GM23338 (cell line): Measurements from ENCODE around the gene STYK1. TPM values are rescaled to one million over a fixed set of nuclear protein-coding genes. Genes with fewer than 3 reads are reported as not detected.

ENCODE experiments used
- ATAC-seq: fragments of 200-7000 bp; cut with Tn5 transposase; 3 replicates; pipeline ENCODE4 v1.9.1; 2020
- DNase-seq: peaks from one replicate; pipeline ENCODE4 v3.0.0-alpha.2; 2015; ENCODE audit warnings: low spot score
- H2AFZ ChIP-seq: fragments of 200-600 bp; sonication (generic); 2 replicates; pipeline ENCODE4 v1.8.0; 2016; ENCODE audit warnings: antibody characterized with exemption, mild to moderate bottlenecking, moderate library complexity
- H3F3A ChIP-seq: fragments of 200-600 bp; sonication (generic); replicated peaks from 2 replicates; pipeline ENCODE4 v1.8.0; 2017; ENCODE audit warnings: antibody characterized with exemption, mixed run types, low read depth
- H3K27ac ChIP-seq: fragments of 200-600 bp; sonication (generic); 2 replicates; pipeline ENCODE4 v1.6.1; 2016; ENCODE audit warnings: low read depth
- H3K27me3 ChIP-seq: fragments of 200-600 bp; sonication (generic); 2 replicates; pipeline ENCODE4 v1.8.0; 2016; ENCODE audit warnings: mild to moderate bottlenecking, mixed run types, moderate library complexity; ENCODE audit not compliant: insufficient read depth
- H3K36me3 ChIP-seq: fragments of 200-600 bp; sonication (generic); 2 replicates; pipeline ENCODE4 v1.8.0; 2016; ENCODE audit warnings: mild to moderate bottlenecking; ENCODE audit not compliant: insufficient read depth
- H3K4me1 ChIP-seq: fragments of 200-600 bp; sonication (generic); 2 replicates; pipeline ENCODE4 v1.8.0; 2016; ENCODE audit warnings: mild to moderate bottlenecking, moderate library complexity; ENCODE audit not compliant: insufficient read depth
- H3K4me2 ChIP-seq: fragments of 200-600 bp; sonication (generic); 2 replicates; pipeline ENCODE4 v1.7.1; 2017; ENCODE audit warnings: mixed run types
- H3K4me3 ChIP-seq: fragments of 200-600 bp; sonication (generic); 2 replicates; pipeline ENCODE4 v1.6.1; 2016; ENCODE audit warnings: mixed run types
- H3K79me2 ChIP-seq: fragments of 200-600 bp; sonication (generic); replicated peaks from 2 replicates; pipeline ENCODE4 v1.8.0; 2017; ENCODE audit warnings: mild to moderate bottlenecking; ENCODE audit not compliant: insufficient read depth
- H3K9me2 ChIP-seq: fragments of 200-600 bp; sonication (generic); 2 replicates; pipeline ENCODE4 v1.8.0; 2017; ENCODE audit not compliant: insufficient read depth
- H4K20me1 ChIP-seq: fragments of 200-600 bp; sonication (generic); replicated peaks from 2 replicates; pipeline ENCODE4 v1.8.0; 2017; ENCODE audit warnings: mild to moderate bottlenecking; ENCODE audit not compliant: insufficient read depth
- H3K27ac Mint-ChIP-seq: 2 replicates; pipeline ENCODE4 v1.8.0; 2020; ENCODE audit warnings: inconsistent platforms, mild to moderate bottlenecking, moderate library complexity, mixed read lengths
- H3K27me3 Mint-ChIP-seq: 3 replicates; pipeline ENCODE4 v1.8.0; 2022; ENCODE audit warnings: low read depth, mild to moderate bottlenecking, moderate library complexity, mixed read lengths, inconsistent platforms; ENCODE audit not compliant: insufficient read depth, poor library complexity
- H3K36me3 Mint-ChIP-seq: 3 replicates; pipeline ENCODE4 v1.8.0; 2021; ENCODE audit warnings: low read depth, mild to moderate bottlenecking, inconsistent platforms, moderate library complexity, mixed read lengths
- H3K4me1 Mint-ChIP-seq: 3 replicates; pipeline ENCODE4 v1.8.0; 2020; ENCODE audit warnings: mild to moderate bottlenecking, inconsistent platforms, mixed read lengths
- H3K4me3 Mint-ChIP-seq: 3 replicates; pipeline ENCODE4 v1.8.0; 2021; ENCODE audit warnings: moderate library complexity, mild to moderate bottlenecking, inconsistent platforms, mixed read lengths
- H3K9me3 Mint-ChIP-seq: 3 replicates; pipeline ENCODE4 v1.8.0; 2020; ENCODE audit warnings: moderate library complexity, mild to moderate bottlenecking, inconsistent platforms, mixed read lengths
- CREB1 ChIP-seq: fragments of 250-450 bp; sonication (Bioruptor Pico); IDR thresholded peaks from 2 replicates; pipeline ENCODE4 v1.5.0; 2020; ENCODE audit warnings: low read depth, mild to moderate bottlenecking, moderate library complexity
- JUNB ChIP-seq: IDR thresholded peaks from one replicate; pipeline ENCODE4 v1.6.1; 2016; ENCODE audit warnings: antibody characterized with exemption; ENCODE audit not compliant: unreplicated experiment
- POLR2AphosphoS5 ChIP-seq: IDR thresholded peaks from 2 replicates; pipeline ENCODE4 v1.6.1; 2016; ENCODE audit warnings: antibody characterized with exemption, low read depth
- STAT1 ChIP-seq: IDR thresholded peaks from one replicate; pipeline ENCODE4 v1.6.1; 2016; ENCODE audit warnings: antibody characterized with exemption; ENCODE audit not compliant: unreplicated experiment
- ZNF331 ChIP-seq: fragments of 250-450 bp; sonication (Bioruptor Pico); IDR thresholded peaks from 2 replicates; pipeline ENCODE4 v1.5.0; 2020; ENCODE audit warnings: low read depth, mild to moderate bottlenecking, moderate library complexity
- polyA plus RNA-seq: library from polyadenylated mRNA; unstranded; fragments of >200 nt; fragmentation: Nextera tagmentation; extraction: Ambion mirVana; gene quantifications from 2 replicates; pipeline ENCODE4 v1.2.1, GENCODE V29; 2016
- total RNA-seq: library from RNA; depleted of rRNA; stranded (reverse); fragments of >200 nt; shearing (Covaris generic); gene quantifications from 2 replicates; pipeline ENCODE4 v1.2.3, GENCODE V29; 2014
- TF ChIP-seq, protein P1 (sequence below): fragments of 250-450 bp; sonication (Bioruptor Pico); IDR thresholded peaks from 2 replicates; pipeline ENCODE4 v1.5.0; 2020; ENCODE audit warnings: mild to moderate bottlenecking, moderate library complexity
- TF ChIP-seq, protein P2 (sequence below): IDR thresholded peaks from 2 replicates; pipeline ENCODE4 v1.6.1; 2016; ENCODE audit warnings: antibody characterized with exemption
- TF ChIP-seq, protein P3 (sequence below), 2 experiments: fragments of 200-600 bp in 1 of 2; sonication (generic) in 1 of 2; conservative IDR thresholded peaks; 2 replicates each; pipeline versions ENCODE4 v1.5.1 to v1.6.1; 2016 to 2017; ENCODE audit warnings: antibody characterized with exemption in 2 of 2, low read depth in 2 of 2, mild to moderate bottlenecking in 2 of 2, moderate library complexity in 1 of 2

Gene STYK1
- total and polyA plus RNA-seq, 2 experiments from 2014 or later: 1.2 to 1.8 TPM

DNA sequence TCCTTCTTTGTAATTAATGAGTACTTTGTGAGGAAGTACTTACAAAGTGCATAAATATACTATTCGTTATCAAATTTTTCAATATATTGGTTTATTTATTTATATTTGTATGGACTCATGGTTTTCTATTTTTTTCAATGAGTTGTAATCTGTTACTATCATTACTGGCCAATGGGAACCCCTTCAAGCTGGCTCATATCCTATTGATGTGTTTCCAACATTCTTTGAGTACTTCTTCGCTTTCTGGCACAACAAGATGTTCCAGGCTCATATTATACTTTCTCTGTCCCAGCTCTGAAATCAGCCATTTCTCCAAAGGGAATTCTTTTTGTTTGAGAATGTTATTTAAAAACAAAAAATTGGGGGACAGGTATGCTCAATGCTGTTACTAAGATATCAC is 31.8 kb upstream of the STYK1 start (continued):
- TF ChIP-seq, protein P1, sequence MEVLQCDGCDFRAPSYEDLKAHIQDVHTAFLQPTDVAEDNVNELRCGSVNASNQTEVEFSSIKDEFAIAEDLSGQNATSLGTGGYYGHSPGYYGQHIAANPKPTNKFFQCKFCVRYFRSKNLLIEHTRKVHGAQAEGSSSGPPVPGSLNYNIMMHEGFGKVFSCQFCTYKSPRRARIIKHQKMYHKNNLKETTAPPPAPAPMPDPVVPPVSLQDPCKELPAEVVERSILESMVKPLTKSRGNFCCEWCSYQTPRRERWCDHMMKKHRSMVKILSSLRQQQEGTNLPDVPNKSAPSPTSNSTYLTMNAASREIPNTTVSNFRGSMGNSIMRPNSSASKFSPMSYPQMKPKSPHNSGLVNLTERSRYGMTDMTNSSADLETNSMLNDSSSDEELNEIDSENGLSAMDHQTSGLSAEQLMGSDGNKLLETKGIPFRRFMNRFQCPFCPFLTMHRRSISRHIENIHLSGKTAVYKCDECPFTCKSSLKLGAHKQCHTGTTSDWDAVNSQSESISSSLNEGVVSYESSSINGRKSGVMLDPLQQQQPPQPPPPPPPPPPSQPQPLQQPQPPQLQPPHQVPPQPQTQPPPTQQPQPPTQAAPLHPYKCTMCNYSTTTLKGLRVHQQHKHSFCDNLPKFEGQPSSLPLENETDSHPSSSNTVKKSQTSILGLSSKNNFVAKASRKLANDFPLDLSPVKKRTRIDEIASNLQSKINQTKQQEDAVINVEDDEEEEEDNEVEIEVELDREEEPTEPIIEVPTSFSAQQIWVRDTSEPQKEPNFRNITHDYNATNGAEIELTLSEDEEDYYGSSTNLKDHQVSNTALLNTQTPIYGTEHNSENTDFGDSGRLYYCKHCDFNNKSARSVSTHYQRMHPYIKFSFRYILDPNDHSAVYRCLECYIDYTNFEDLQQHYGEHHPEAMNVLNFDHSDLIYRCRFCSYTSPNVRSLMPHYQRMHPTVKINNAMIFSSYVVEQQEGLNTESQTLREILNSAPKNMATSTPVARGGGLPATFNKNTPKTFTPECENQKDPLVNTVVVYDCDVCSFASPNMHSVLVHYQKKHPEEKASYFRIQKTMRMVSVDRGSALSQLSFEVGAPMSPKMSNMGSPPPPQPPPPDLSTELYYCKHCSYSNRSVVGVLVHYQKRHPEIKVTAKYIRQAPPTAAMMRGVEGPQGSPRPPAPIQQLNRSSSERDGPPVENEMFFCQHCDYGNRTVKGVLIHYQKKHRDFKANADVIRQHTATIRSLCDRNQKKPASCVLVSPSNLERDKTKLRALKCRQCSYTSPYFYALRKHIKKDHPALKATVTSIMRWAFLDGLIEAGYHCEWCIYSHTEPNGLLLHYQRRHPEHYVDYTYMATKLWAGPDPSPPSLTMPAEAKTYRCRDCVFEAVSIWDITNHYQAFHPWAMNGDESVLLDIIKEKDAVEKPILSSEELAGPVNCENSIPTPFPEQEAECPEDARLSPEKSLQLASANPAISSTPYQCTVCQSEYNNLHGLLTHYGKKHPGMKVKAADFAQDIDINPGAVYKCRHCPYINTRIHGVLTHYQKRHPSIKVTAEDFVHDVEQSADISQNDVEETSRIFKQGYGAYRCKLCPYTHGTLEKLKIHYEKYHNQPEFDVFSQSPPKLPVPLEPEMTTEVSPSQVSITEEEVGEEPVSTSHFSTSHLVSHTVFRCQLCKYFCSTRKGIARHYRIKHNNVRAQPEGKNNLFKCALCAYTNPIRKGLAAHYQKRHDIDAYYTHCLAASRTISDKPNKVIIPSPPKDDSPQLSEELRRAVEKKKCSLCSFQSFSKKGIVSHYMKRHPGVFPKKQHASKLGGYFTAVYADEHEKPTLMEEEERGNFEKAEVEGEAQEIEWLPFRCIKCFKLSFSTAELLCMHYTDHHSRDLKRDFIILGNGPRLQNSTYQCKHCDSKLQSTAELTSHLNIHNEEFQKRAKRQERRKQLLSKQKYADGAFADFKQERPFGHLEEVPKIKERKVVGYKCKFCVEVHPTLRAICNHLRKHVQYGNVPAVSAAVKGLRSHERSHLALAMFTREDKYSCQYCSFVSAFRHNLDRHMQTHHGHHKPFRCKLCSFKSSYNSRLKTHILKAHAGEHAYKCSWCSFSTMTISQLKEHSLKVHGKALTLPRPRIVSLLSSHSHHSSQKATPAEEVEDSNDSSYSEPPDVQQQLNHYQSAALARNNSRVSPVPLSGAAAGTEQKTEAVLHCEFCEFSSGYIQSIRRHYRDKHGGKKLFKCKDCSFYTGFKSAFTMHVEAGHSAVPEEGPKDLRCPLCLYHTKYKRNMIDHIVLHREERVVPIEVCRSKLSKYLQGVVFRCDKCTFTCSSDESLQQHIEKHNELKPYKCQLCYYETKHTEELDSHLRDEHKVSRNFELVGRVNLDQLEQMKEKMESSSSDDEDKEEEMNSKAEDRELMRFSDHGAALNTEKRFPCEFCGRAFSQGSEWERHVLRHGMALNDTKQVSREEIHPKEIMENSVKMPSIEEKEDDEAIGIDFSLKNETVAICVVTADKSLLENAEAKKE (CRISPR knock-in tag): no peak
- TF ChIP-seq, protein P2, sequence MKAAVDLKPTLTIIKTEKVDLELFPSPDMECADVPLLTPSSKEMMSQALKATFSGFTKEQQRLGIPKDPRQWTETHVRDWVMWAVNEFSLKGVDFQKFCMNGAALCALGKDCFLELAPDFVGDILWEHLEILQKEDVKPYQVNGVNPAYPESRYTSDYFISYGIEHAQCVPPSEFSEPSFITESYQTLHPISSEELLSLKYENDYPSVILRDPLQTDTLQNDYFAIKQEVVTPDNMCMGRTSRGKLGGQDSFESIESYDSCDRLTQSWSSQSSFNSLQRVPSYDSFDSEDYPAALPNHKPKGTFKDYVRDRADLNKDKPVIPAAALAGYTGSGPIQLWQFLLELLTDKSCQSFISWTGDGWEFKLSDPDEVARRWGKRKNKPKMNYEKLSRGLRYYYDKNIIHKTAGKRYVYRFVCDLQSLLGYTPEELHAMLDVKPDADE: no peak
- TF ChIP-seq CREB1: no peak

DNA sequence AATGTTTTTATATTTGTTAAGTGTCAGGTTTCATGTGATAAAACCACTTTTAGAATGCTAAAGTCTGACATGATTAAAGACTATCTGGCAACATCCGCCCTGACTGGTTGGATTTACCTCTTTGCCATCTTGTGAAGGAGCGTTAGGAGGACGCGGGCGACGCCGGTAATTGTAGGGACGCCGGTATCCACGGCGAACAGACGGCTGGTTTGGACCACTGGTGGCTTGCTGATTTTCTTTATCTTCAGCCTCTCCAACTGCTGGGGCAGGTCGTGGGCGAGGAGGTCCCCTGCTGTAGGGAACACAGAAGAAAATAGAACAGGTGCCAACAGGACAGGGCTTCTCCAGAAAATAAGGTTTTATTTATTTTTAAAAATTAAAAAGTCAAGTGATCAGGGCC is 28.0 kb upstream of the STYK1 start:
- Histone ChIP-seq H3K4me3 (no peak overlapping the region), H3K36me3 (peaks cover 61% of the 10 kb centered on the region), H3K79me2 (0 out of 2 replicates have a peak, but pooled peaks cover 7% of the 10 kb centered on the region), H3K27me3 (no peaks in the 10 kb centered on the region), H4K20me1 (peaks cover 11% of the 10 kb centered on the region; the same call in 1 of the 2 replicates), H3K4me2 (no peak overlapping the region), H3K4me1 (no peaks in the 10 kb centered on the region), H3K27ac (no peak overlapping the region), H2AFZ (no peak overlapping the region), H3F3A (no peaks in the 10 kb centered on the region), H3K9me2 (no peaks in the 10 kb centered on the region)
- Mint-ChIP-seq H3K4me1 (no peaks in the 10 kb centered on the region), H3K36me3 (peaks cover 79% of the 10 kb centered on the region), H3K9me3 (no peaks in the 10 kb centered on the region; the same call in 2 of the 3 replicates), H3K27me3 (no peaks in the 10 kb centered on the region), H3K27ac (no peak overlapping the region), H3K4me3 (no peak overlapping the region)
- ATAC-seq (no peak), DNase-seq (no peak)
- TF ChIP-seq, protein P3, sequence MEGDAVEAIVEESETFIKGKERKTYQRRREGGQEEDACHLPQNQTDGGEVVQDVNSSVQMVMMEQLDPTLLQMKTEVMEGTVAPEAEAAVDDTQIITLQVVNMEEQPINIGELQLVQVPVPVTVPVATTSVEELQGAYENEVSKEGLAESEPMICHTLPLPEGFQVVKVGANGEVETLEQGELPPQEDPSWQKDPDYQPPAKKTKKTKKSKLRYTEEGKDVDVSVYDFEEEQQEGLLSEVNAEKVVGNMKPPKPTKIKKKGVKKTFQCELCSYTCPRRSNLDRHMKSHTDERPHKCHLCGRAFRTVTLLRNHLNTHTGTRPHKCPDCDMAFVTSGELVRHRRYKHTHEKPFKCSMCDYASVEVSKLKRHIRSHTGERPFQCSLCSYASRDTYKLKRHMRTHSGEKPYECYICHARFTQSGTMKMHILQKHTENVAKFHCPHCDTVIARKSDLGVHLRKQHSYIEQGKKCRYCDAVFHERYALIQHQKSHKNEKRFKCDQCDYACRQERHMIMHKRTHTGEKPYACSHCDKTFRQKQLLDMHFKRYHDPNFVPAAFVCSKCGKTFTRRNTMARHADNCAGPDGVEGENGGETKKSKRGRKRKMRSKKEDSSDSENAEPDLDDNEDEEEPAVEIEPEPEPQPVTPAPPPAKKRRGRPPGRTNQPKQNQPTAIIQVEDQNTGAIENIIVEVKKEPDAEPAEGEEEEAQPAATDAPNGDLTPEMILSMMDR (conservative IDR thresholded peaks at IDR 0.05; ENCODE audit: low read depth in 2 of 2): no peak
- TF ChIP-seq CREB1 (no peak), JUNB (no peak), ZNF331 (no peak), STAT1 (no peak), POLR2AphosphoS5 (no peak)
